SKM-1 (cell line): ENCODE results near the gene RBBP9.
A peak's percentile ranks its signal among the peaks of the same experiment; 100 is the strongest.
"Not testable (repeated sequence)": the region's sequence is repeated elsewhere in the genome, so short reads cannot be mapped to it uniquely, and the experiment has no call there.

Experiments
- DNase-seq: peaks from one replicate; lab custom pipeline; 2025; ENCODE audit not compliant: unreplicated experiment; lab: John Stamatoyannopoulos, UW

Gene RBBP9

GRCh38 chr20:18496740-18497592, at the start of gene RBBP9:
TSS of gene RBBP9 (minus strand) at chr20:18497225. CDS start at chr20:18497167, 58 bp downstream.
- DNase-seq, result peak; percentile 19

- DNase-seq, result no peak
These were observed 48.5 kb upstream of the RBBP9 start for GRCh38 chr20:18545566-18545965.

- no peak for DNase-seq
These were observed 46.9 kb upstream of the RBBP9 start for GRCh38 chr20:18543932-18544331.

- no peak for DNase-seq
These were observed 46.2 kb upstream of the RBBP9 start for GRCh38 chr20:18543216-18543615.

GRCh38 chr20:18541741-18542140, 44.7 kb upstream of the RBBP9 start:
- DNase-seq, result no peak

GRCh38 chr20:18537651-18538050, 40.6 kb upstream of the RBBP9 start:
- no peak for DNase-seq

GRCh38 chr20:18533978-18534644, 37.1 kb upstream of the RBBP9 start:
- no peak for DNase-seq

GRCh38 chr20:18533491-18533890, 36.5 kb upstream of the RBBP9 start:
- no peak for DNase-seq

- DNase-seq, result no peak
These were observed 35.6 kb upstream of the RBBP9 start for GRCh38 chr20:18532626-18533025.

- no peak for DNase-seq
These were observed 32.0 kb upstream of the RBBP9 start for GRCh38 chr20:18529041-18529440.

- no peak for DNase-seq
These were observed 30.8 kb upstream of the RBBP9 start for GRCh38 chr20:18527836-18528235.

- DNase-seq, result no peak
These were observed 30.3 kb upstream of the RBBP9 start for GRCh38 chr20:18527339-18527738.

GRCh38 chr20:18526761-18527160, 29.7 kb upstream of the RBBP9 start:
- not testable (repeated sequence) for DNase-seq

- no peak for DNase-seq
These were observed 27.6 kb upstream of the RBBP9 start for GRCh38 chr20:18524646-18525045.

- no peak for DNase-seq
These were observed 26.0 kb upstream of the RBBP9 start for GRCh38 chr20:18523066-18523465.

- not testable (repeated sequence) for DNase-seq
These were observed 25.0 kb upstream of the RBBP9 start for GRCh38 chr20:18522066-18522465.

GRCh38 chr20:18515973-18516372, 18.9 kb upstream of the RBBP9 start:
- DNase-seq, result no peak

GRCh38 chr20:18514127-18514526, 17.1 kb upstream of the RBBP9 start:
- DNase-seq, result no peak

- DNase-seq, result peak; percentile 1
These were observed 16.2 kb upstream of the RBBP9 start for GRCh38 chr20:18513208-18513607.

GRCh38 chr20:18511571-18511970, 14.5 kb upstream of the RBBP9 start:
- DNase-seq, result peak; percentile 2

GRCh38 chr20:18507218-18508191, 10.5 kb upstream of the RBBP9 start, which contains the start of gene SEC23B:
TSS of gene SEC23B (plus strand) at chr20:18507940. CDS start at chr20:18510836, 2,896 bp downstream.
- DNase-seq, result peak; percentile 44
